HFF-Myc (cell line): Measurements from ENCODE around the gene SLC39A3.

Experiments
- DNase-seq: peaks from one replicate; pipeline ENCODE4 v3.0.0-alpha.2; 2011; ENCODE audit warnings: low read depth; ENCODE audit errors: extremely low read depth
- H3K4me3 ChIP-seq: replicated peaks from 2 replicates; pipeline ENCODE4 v1.5.1; 2011; ENCODE audit warnings: low read depth, mild to moderate bottlenecking, control low read depth, low read length
- CTCF ChIP-seq: IDR thresholded peaks from 2 replicates; pipeline ENCODE4 v1.5.1; 2012; ENCODE audit warnings: mild to moderate bottlenecking, low read depth, low read length, control low read depth; ENCODE audit errors: missing control alignments

SLC39A3 gene

GRCh38 chr19:2727640-2727944 is 12.2 kb downstream of the SLC39A3 start:
- no peak overlapping the region for H3K4me3 ChIP-seq
- no peak for TF ChIP-seq CTCF
- no peak for DNase-seq

GRCh38 chr19:2726904-2727639 is 12.7 kb downstream of the SLC39A3 start:
- no peak for TF ChIP-seq CTCF
- no peak for DNase-seq
- H3K4me3 ChIP-seq, result no peak overlapping the region

GRCh38 chr19:2726160-2726855 is 13.5 kb downstream of the SLC39A3 start:
- H3K4me3 ChIP-seq, result no peak overlapping the region
- no peak for DNase-seq
- TF ChIP-seq CTCF, result no peak

- H3K4me3 ChIP-seq, result no peak overlapping the region
- no peak for DNase-seq
- TF ChIP-seq CTCF, result no peak
Observed at GRCh38 chr19:2724148-2724557, 15.7 kb downstream of the SLC39A3 start.

- no peak for DNase-seq
- no peak overlapping the region for H3K4me3 ChIP-seq
- no peak for TF ChIP-seq CTCF
Observed at GRCh38 chr19:2723747-2724146, 16.1 kb downstream of the SLC39A3 start.

- no peak for TF ChIP-seq CTCF
- H3K4me3 ChIP-seq, result no peak overlapping the region
- DNase-seq, result no peak
Observed at GRCh38 chr19:2723345-2723715, 16.5 kb downstream of the SLC39A3 start.
